ENCODE results near the gene CTU1. TPM values are rescaled to one million over a fixed set of nuclear protein-coding genes. Genes with fewer than 3 reads are reported as not detected.

Gene CTU1
- total RNA-seq = 1 to 10 TPM; 4.8 to 7.7 TPM

DNA sequence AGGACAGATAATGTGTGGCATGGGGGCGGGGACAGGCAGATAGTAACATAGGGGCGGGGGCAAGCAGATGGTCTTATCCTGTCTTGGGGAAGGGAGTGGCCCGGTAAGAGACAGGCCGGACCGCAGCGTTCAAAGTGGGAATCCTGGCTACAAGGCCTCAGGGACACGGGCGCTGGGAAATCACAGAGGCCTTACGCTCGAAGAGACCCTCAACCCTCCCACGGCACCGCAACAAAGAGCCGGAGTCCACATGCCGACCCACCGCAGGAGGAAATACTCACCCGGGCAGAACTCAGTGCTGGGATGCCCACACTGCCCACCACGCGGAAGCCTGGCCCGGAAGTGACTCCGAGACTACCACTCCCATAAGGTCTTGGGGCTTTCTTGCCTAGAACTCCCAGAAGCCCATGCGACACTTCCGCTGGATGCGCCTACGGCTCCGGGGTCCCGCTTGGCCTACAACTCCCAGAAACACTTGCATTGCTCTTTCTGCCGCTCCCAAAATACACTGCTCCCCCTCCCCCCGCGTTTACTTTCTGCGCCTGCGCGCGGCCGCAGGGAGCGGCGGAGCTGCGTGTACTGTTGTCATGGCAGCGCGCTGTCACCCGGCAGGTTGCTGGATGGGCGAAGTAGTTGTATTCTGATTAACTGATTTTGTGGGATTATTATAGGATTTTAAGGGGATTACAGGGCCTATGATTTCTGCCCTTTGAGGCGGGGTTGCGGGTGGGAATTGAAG lies at the start of gene CTU1:
TSS of gene CTU1 (minus strand) at position 344 of the 739 bp plus-strand sequence. CDS start 3,840 bp downstream, outside the sequence.
- TF ChIP-seq, protein P1, sequence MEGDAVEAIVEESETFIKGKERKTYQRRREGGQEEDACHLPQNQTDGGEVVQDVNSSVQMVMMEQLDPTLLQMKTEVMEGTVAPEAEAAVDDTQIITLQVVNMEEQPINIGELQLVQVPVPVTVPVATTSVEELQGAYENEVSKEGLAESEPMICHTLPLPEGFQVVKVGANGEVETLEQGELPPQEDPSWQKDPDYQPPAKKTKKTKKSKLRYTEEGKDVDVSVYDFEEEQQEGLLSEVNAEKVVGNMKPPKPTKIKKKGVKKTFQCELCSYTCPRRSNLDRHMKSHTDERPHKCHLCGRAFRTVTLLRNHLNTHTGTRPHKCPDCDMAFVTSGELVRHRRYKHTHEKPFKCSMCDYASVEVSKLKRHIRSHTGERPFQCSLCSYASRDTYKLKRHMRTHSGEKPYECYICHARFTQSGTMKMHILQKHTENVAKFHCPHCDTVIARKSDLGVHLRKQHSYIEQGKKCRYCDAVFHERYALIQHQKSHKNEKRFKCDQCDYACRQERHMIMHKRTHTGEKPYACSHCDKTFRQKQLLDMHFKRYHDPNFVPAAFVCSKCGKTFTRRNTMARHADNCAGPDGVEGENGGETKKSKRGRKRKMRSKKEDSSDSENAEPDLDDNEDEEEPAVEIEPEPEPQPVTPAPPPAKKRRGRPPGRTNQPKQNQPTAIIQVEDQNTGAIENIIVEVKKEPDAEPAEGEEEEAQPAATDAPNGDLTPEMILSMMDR (IDR thresholded peaks at IDR 0.05) = no peak
- H3K27ac ChIP-seq = peak within 1 kb of the TSS; percentile 56 to 70
- H3K4me1 ChIP-seq = peaks cover 0 to 18% of the 10 kb centered on the region in 2 donors
- DNase-seq (ENCODE audit: low spot score) = peak; percentile 99
- no peaks in the 10 kb centered on the region for H3K27me3 ChIP-seq
- H3K4me3 ChIP-seq = peak within 1 kb of the TSS; percentile 57 to 77
- H3K36me3 ChIP-seq = peaks cover 7% of the 10 kb centered on the region
- no peaks in the 10 kb centered on the region for H3K9me3 ChIP-seq

DNA sequence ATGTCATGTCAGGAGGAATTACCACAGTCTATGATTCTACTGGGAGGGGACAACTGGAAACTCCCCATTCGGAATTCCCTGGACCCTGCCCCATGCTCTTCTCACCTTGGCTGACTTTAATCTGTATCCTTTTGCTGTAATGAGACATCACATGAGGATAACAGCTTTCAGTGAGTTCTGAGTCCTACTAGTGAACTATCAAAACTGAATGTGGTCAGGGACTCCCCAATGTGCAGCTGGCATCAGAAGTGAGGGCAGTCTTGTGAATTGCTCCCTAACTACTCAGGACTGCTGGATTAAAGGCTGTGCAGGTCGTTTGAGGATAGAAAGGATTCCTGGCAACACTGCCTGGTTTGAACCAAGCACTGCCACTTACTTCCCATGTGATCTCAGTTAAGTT lies 49.1 kb upstream of the CTU1 start:
- Histone ChIP-seq H3K27me3 (no peaks in the 10 kb centered on the region), H3K4me1 (no peaks in the 10 kb centered on the region), H3K4me3 (no peak overlapping the region), H3K27ac (no peak overlapping the region), H3K36me3 (no peaks in the 10 kb centered on the region), H3K9me3 (no peaks in the 10 kb centered on the region)
- DNase-seq (ENCODE audit: low spot score) = no peak
- TF ChIP-seq, protein P1 (IDR thresholded peaks at IDR 0.05) = no peak

DNA sequence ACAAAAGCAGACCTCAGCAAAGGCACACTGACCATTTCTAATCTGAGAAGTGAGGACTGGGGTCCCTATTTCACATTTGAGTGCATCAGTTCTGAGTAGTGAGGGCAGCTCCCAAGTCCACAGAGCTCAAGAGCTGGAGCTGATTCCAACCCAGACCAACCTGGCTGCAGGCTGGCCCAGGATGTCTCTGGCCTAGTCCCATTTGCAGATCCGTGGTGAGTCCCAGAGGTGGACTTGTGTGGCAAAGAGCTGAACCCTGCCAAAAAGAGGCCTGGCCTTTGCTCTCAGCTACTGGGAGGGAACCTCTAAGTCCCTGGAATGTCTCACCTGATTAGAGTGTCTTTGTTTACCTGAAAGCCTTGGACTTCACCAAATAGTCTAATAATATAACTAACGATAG lies 48.5 kb upstream of the CTU1 start:
- Histone ChIP-seq H3K36me3 (no peaks in the 10 kb centered on the region), H3K9me3 (no peaks in the 10 kb centered on the region), H3K4me3 (no peak overlapping the region), H3K4me1 (no peaks in the 10 kb centered on the region), H3K27me3 (no peaks in the 10 kb centered on the region), H3K27ac (no peak overlapping the region)
- TF ChIP-seq, protein P1 (IDR thresholded peaks at IDR 0.05) = no peak
- DNase-seq (ENCODE audit: low spot score) = no peak

DNA sequence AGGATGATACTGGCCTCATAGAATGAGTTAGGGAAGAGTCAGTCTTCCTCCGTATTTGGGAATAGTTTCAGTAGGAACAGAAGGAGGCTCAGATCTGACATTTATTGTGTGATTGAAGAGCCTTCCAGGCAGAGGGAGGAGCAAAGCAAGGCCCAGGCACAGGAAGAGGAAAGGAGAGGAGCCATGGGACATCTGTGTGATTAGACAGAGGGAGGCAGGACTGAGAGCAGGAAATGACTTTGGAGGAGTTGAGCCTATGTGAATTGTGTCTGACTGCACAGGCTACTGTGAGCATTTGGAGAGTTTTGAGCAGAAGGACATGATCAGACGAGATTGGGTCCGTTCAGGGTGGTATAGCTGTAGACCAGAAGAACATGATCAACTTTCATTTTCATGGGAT lies 42.4 kb upstream of the CTU1 start:
- Histone ChIP-seq H3K27me3 (no peaks in the 10 kb centered on the region), H3K4me3 (no peak overlapping the region), H3K27ac (no peak overlapping the region), H3K36me3 (no peaks in the 10 kb centered on the region), H3K9me3 (no peaks in the 10 kb centered on the region), H3K4me1 (no peaks in the 10 kb centered on the region)
- TF ChIP-seq, protein P1 (IDR thresholded peaks at IDR 0.05) = no peak
- no peak for DNase-seq (ENCODE audit: low spot score)

DNA sequence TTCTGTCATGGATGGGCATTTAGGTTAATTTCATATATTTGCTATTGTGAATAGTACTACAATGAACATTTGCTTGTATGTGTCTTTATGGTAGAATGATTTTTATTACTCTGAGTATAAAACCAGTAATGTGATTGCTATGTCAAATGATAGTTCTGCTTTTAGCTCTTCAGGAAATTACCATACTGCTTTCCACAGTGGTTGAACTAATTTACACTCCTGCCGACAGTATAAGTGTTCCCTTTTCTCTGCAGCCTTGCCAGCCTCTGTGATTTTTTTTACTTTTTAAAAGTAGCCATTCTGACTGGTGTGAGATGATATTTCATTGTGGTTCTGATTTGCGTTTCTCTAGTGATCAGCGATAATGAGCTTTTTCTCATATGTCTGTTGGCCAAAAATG lies 40.4 kb upstream of the CTU1 start:
- Histone ChIP-seq H3K27me3 (no peaks in the 10 kb centered on the region), H3K27ac (no peak overlapping the region), H3K4me1 (no peaks in the 10 kb centered on the region), H3K4me3 (no peak overlapping the region), H3K9me3 (no peaks in the 10 kb centered on the region), H3K36me3 (no peaks in the 10 kb centered on the region)
- TF ChIP-seq, protein P1 (IDR thresholded peaks at IDR 0.05) = no peak
- no peak for DNase-seq (ENCODE audit: low spot score)

DNA sequence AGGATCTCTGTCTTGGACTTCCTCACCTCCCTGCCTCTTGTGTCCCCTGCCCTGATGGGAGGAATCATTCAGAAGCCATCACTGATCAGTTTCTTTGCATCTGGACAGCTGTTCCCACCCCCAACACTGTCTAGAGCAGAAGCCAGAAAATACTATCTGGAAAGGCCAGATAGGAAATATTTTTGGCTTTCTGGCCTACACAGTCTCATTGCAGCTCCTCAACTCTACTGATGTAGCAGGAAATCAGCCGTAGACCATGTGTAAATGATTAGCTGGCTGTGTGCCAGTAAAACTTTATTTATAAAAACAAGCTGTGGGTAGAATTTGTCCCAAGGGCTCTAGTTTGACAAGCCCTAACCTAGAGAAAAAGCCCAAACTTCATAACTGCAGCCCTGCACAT lies 39.5 kb upstream of the CTU1 start:
- Histone ChIP-seq H3K4me3 (no peak overlapping the region), H3K27ac (no peak overlapping the region), H3K4me1 (no peaks in the 10 kb centered on the region), H3K36me3 (no peaks in the 10 kb centered on the region), H3K27me3 (no peaks in the 10 kb centered on the region), H3K9me3 (no peaks in the 10 kb centered on the region)
- TF ChIP-seq, protein P1 (IDR thresholded peaks at IDR 0.05) = no peak
- no peak for DNase-seq (ENCODE audit: low spot score)

Data from right atrium auricular region (tissue), 2 donors.